Heart left ventricle (tissue), 16 donors: ENCODE data around the gene STX10. TPM values are rescaled to one million over a fixed set of nuclear protein-coding genes. Genes with fewer than 3 reads are reported as not detected.

Experiments used
- ATAC-seq, 4 donors: fragments of 200-7000 bp; cut with Tn5 transposase; one replicate each; pipeline ENCODE4 v1.9.1; 2020 to 2022; ENCODE audit warnings: moderate library complexity in 4 of 4, mild to moderate bottlenecking in 3 of 4, moderate number of reproducible peaks in 1 of 4
- DNase-seq, 5 donors: peaks; one replicate each; pipeline ENCODE4 v3.0.0-alpha.2; 2020
- H3K27ac ChIP-seq, 12 donors: fragments of 200-600 bp; sonication (generic) in 4 of 12; one replicate each; pipeline versions ENCODE4 v1.5.0 to v1.8.0; 2016 to 2022; ENCODE audit warnings: mild to moderate bottlenecking in 2 of 12
- H3K27me3 ChIP-seq, 9 donors: fragments of 200-600 bp; sonication (generic) in 2 of 9; one replicate each; pipeline versions ENCODE4 v1.5.1 to v1.8.0; 2016 to 2022; ENCODE audit warnings: mild to moderate bottlenecking in 3 of 9
- H3K36me3 ChIP-seq, 9 donors: fragments of 200-600 bp; sonication (generic) in 2 of 9; one replicate each; pipeline versions ENCODE4 v1.5.0 to v1.8.0; 2018 to 2022; ENCODE audit warnings: mild to moderate bottlenecking in 2 of 9
- H3K4me1 ChIP-seq, 12 donors: fragments of 200-600 bp; sonication (generic) in 4 of 12; one replicate each; pipeline versions ENCODE4 v1.5.0 to v1.8.0; 2016 to 2022; ENCODE audit warnings: mild to moderate bottlenecking in 3 of 12
- H3K4me3 ChIP-seq, 12 donors: fragments of 200-600 bp; sonication (generic) in 4 of 12; one replicate each; pipeline versions ENCODE4 v1.5.0 to v1.8.0; 2017 to 2022; ENCODE audit warnings: mild to moderate bottlenecking in 9 of 12, moderate library complexity in 4 of 12
- H3K9me3 ChIP-seq, 12 donors: fragments of 200-600 bp; sonication (generic) in 4 of 12; one replicate each; pipeline versions ENCODE4 v1.5.0 to v1.8.0; 2016 to 2022; ENCODE audit warnings: mild to moderate bottlenecking in 1 of 12
- POLR2A ChIP-seq, 2 donors: fragments of 450-650 bp; IDR thresholded peaks; one replicate each; pipeline ENCODE4 v1.6.1; 2017; ENCODE audit warnings: antibody characterized with exemption in 2 of 2, mild to moderate bottlenecking in 2 of 2, moderate library complexity in 2 of 2
- WGBS, 4 donors: extraction: QIAGEN DNeasy Blood & Tissue Kit in 2 of 4; methylation state at CpG; one replicate each; pipeline versions ENCODE4 v1.1.5 to v1.1.7; 2013 to 2018; 5-methylcytosine and 5-hydroxymethylcytosine counted together
- intact Hi-C, 10 donors: fragments of 100-400 bp; cut with DNase I; formaldehyde crosslinking; loops; one replicate each; pipeline versions ENCODE4 v1.11.1 to v1.14.2; 2022
- polyA plus RNA-seq, 2 donors: library from polyadenylated mRNA; stranded (reverse); fragments of 200-250 nt; gene quantifications; one replicate each; pipeline ENCODE4 v1.2.3, GENCODE V29; 2013
- total RNA-seq, 9 donors: library from RNA; depleted of rRNA in 2 of 9; stranded (reverse); fragments of >200 nt in 2 of 9; fragmentation: NEBNext Ultra II Directional in 3 of 9; extraction: Animal tissue kit (Norgen Biotek cat#: 25700) in 3 of 9; gene quantifications; one replicate each; pipeline versions ENCODE4 v1.1.0 to v1.2.4, GENCODE V29; 2016 to 2023
- TF ChIP-seq, protein P1 (sequence below), 12 donors: fragments of 200-600 bp; sonication (generic) in 4 of 12; IDR thresholded peaks; one replicate each; pipeline versions ENCODE4 v1.5.0 to v1.8.0; 2018 to 2022; ENCODE audit warnings: antibody characterized with exemption in 12 of 12, mild to moderate bottlenecking in 5 of 12
- donor health status: ischemic (EF 13 %, LVEDD 7.1; RV severe dilation, severe dysfunction).
- donor health status: healthy with polysubstance abuse.
- donor health status: DM: no; HTN: yes; CAD: no.
- donor health status: DM: no; HTN: no; CAD: no.
- donor health status: ischemic (EF 25% LVEDD 6.9; RV normal size, moderate dysfunction).
- donor health status: ischemic (EF 25% LVEDD 5.7; RV mildly dilated, moderate dysfunction).
- donor health status: healthy.
- donor health status: DM: yes; HTN: yes; CAD: no.
- donor health status: ischemic (EF 35%, LVEDD 5.7; RV mildly dilated, moderate dysfunction).
- donor health status: nonischemic (EF 11% LVEDD 7.7; RV severe dilation, severe dysfunction).
- donor health status: DM: yes; HTN: yes; CAD: no.
- donor health status: PGD.
- donor health status: ischemic (EF 29% LVEDD 5.4; RV normal size, mild dysfunction).
- donor health status: nonischemic (EF 23%, LVEDD 6.1; RV moderate dilation, normal function).

STX10 gene
- total and polyA plus RNA-seq, 11 donors, result 24.0 to 64.7 (median 37.2) TPM

- ATAC-seq, result no peak
- peak in 2 of 5 donors; percentile 27 to 36 for DNase-seq
- Histone ChIP-seq H3K27me3 (no peaks in the 10 kb centered on the region), H3K27ac (peak overlapping the region; percentile 38 to 98 (median 92)), H3K9me3 (no peaks in the 10 kb centered on the region), H3K4me3 (peak overlapping the region in 8 of 12 donors; percentile 18 to 60 (median 28)), H3K36me3 (peaks cover 0 to 23% (median 14%) of the 10 kb centered on the region in 9 donors), H3K4me1 (peaks cover 6 to 55% (median 41%) of the 10 kb centered on the region in 12 donors)
- 66 to 82% (median 73%) methylated on average over 25 to 29 of the region's 29 CpGs for WGBS, 4 donors
- TF ChIP-seq POLR2A (IDR thresholded peaks at IDR 0.05), result no peak
- TF ChIP-seq, protein P1, sequence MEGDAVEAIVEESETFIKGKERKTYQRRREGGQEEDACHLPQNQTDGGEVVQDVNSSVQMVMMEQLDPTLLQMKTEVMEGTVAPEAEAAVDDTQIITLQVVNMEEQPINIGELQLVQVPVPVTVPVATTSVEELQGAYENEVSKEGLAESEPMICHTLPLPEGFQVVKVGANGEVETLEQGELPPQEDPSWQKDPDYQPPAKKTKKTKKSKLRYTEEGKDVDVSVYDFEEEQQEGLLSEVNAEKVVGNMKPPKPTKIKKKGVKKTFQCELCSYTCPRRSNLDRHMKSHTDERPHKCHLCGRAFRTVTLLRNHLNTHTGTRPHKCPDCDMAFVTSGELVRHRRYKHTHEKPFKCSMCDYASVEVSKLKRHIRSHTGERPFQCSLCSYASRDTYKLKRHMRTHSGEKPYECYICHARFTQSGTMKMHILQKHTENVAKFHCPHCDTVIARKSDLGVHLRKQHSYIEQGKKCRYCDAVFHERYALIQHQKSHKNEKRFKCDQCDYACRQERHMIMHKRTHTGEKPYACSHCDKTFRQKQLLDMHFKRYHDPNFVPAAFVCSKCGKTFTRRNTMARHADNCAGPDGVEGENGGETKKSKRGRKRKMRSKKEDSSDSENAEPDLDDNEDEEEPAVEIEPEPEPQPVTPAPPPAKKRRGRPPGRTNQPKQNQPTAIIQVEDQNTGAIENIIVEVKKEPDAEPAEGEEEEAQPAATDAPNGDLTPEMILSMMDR (IDR thresholded peaks at IDR 0.05), result peak in 1 of 12 donors; percentile 1
- intact Hi-C loops, result loop anchor here in 7 of 10 donors (2.0 to 5.0 kb wide), 3 partner anchors 46 to 157 kb away; partner anchors contain the start of genes IER2 (in 7 of the 7) and STX10 (in 7 of the 7)
Measured at GRCh38 chr19:13104848-13105711, 45.1 kb downstream of the STX10 start.

- 25 to 47% (median 30%) methylated on average over 24 to 33 of the region's 33 CpGs for WGBS, 4 donors
- peak; percentile 15 to 58 (median 22) for ATAC-seq
- TF ChIP-seq, protein P1 (IDR thresholded peaks at IDR 0.05), result peak; percentile 49 to 82 (median 66)
- TF ChIP-seq POLR2A (IDR thresholded peaks at IDR 0.05), result no peak
- intact Hi-C loops, result loop anchor here in 7 of 10 donors (2.0 to 5.0 kb wide), 3 partner anchors 46 to 158 kb away; partner anchors contain the start of genes IER2 (in 7 of the 7) and STX10 (in 7 of the 7)
- Histone ChIP-seq H3K27ac (peak overlapping the region; percentile 43 to 98 (median 92)), H3K4me1 (peaks cover 6 to 61% (median 44%) of the 10 kb centered on the region in 12 donors), H3K27me3 (no peaks in the 10 kb centered on the region), H3K9me3 (no peaks in the 10 kb centered on the region), H3K36me3 (peaks cover 0 to 16% (median 9%) of the 10 kb centered on the region in 9 donors), H3K4me3 (peak overlapping the region in 9 of 12 donors; percentile 8 to 60 (median 27))
- peak; percentile 83 to 89 (median 88) for DNase-seq
Measured at GRCh38 chr19:13104360-13104847, 45.8 kb downstream of the STX10 start.

- ATAC-seq (no peak), DNase-seq (peak in 1 of 5 donors; percentile 26)
- peaks cover 0 to 11% (median 6%) of the 10 kb centered on the region in 9 donors for H3K36me3 ChIP-seq
- 62 to 66% (median 63%) methylated on average over 12 to 13 of the region's 13 CpGs for WGBS, 4 donors
- H3K9me3 ChIP-seq, result no peaks in the 10 kb centered on the region
- H3K27ac ChIP-seq, result peak overlapping the region; percentile 72 to 98 (median 92)
- peaks cover 6 to 66% (median 49%) of the 10 kb centered on the region in 12 donors for H3K4me1 ChIP-seq
- intact Hi-C loops, result loop anchor here in 8 of 10 donors (2.0 to 5.0 kb wide), 3 partner anchors 47 to 159 kb away; partner anchors contain the start of genes IER2 (in 8 of the 8) and STX10 (in 8 of the 8)
- no peaks in the 10 kb centered on the region for H3K27me3 ChIP-seq
- peak overlapping the region in 9 of 12 donors; percentile 8 to 75 (median 59) for H3K4me3 ChIP-seq
- TF ChIP-seq, protein P1 (IDR thresholded peaks at IDR 0.05), result no peak
- no peak for TF ChIP-seq POLR2A (IDR thresholded peaks at IDR 0.05)
Measured at GRCh38 chr19:13103581-13104359, 46.4 kb downstream of the STX10 start.
